AG10803 (cell line): ENCODE results near the gene PIERCE2.
"Not testable (repeated sequence)": the region's sequence is repeated elsewhere in the genome, so short reads cannot be mapped to it uniquely, and the experiment has no call there.

Experiments used
- DNase-seq: peaks from one replicate; pipeline ENCODE4 v3.0.0; 2010; ENCODE audit warnings: low read depth
- H3K4me3 ChIP-seq: 2 replicates; pipeline ENCODE4 v1.5.1; 2011; ENCODE audit warnings: mild to moderate bottlenecking, low read length, control low read depth
- TF ChIP-seq, protein P1 (sequence below): conservative IDR thresholded peaks from 2 replicates; pipeline ENCODE4 v1.5.1; 2011; ENCODE audit warnings: mild to moderate bottlenecking, low read length, control low read depth, inconsistent platforms

The PIERCE2 gene

DNA sequence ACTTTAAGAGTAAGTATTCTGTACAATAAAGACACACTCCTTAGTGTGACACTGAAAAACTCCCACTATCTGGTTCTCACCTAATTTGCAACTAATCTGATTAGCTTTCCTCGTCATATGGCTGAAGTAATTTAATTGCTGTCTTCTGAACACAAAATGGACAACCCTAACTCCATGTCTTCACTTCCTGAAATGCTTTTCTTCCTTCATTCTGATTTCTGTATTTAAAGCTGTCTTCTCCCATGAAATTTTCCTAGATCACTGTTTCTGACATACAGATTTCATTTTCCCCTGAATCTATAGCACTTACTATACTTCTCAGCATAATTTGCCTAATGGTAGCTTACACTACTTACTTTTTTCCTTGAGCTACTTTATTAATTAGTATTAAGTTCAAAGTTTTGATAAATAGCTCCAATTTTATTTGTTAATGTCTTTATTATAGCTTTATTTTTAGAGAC lies 6.5 kb upstream of the PIERCE2 start:
- TF ChIP-seq, protein P1, sequence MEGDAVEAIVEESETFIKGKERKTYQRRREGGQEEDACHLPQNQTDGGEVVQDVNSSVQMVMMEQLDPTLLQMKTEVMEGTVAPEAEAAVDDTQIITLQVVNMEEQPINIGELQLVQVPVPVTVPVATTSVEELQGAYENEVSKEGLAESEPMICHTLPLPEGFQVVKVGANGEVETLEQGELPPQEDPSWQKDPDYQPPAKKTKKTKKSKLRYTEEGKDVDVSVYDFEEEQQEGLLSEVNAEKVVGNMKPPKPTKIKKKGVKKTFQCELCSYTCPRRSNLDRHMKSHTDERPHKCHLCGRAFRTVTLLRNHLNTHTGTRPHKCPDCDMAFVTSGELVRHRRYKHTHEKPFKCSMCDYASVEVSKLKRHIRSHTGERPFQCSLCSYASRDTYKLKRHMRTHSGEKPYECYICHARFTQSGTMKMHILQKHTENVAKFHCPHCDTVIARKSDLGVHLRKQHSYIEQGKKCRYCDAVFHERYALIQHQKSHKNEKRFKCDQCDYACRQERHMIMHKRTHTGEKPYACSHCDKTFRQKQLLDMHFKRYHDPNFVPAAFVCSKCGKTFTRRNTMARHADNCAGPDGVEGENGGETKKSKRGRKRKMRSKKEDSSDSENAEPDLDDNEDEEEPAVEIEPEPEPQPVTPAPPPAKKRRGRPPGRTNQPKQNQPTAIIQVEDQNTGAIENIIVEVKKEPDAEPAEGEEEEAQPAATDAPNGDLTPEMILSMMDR, result no peak

DNA sequence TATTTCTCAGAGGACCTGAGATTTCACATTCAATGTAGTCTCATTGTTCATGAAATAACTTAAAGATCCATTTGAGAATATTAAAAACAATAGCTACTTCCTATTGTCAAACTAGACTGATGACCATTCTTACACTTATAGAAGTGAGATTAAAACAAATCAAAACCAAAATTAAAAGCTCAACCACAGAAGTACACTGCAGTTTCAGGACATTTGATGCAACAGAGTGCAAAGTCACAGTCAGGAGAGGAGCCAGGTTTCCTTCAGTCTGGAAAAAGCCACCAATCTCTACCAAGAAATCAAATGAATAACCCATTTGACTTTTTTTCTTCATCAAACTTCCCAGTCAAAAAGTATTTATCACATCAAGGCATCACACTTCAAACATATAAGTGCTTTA lies 5.6 kb upstream of the PIERCE2 start:
- TF ChIP-seq, protein P1, result no peak
- DNase-seq, result peak; percentile 53
- H3K4me3 ChIP-seq, result no peak overlapping the region

More for the DNA sequence above, 6.5 kb upstream of the PIERCE2 start:
- no peak for DNase-seq
- H3K4me3 ChIP-seq, result no peak overlapping the region

DNA sequence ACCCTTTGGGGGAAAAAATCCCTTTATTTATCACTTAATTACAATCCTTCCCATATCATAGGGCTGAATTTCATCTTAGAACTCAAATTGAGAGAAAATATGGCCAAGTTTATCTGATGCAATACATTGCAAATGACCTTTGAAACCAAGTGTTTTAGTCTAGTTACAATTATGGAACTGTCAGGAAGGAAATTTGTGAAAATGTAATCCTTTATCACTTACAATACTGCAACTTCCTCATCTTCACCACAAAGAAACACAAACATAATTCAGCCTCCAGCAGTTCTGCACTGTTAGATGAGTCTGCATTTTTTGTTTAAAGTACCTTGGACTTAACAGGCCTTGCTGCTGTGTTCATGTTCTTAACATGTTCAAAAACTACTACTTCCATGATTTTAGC lies 4.8 kb upstream of the PIERCE2 start:
- H3K4me3 ChIP-seq, result no peak overlapping the region
- TF ChIP-seq, protein P1, result no peak
- peak; percentile 69 for DNase-seq

DNA sequence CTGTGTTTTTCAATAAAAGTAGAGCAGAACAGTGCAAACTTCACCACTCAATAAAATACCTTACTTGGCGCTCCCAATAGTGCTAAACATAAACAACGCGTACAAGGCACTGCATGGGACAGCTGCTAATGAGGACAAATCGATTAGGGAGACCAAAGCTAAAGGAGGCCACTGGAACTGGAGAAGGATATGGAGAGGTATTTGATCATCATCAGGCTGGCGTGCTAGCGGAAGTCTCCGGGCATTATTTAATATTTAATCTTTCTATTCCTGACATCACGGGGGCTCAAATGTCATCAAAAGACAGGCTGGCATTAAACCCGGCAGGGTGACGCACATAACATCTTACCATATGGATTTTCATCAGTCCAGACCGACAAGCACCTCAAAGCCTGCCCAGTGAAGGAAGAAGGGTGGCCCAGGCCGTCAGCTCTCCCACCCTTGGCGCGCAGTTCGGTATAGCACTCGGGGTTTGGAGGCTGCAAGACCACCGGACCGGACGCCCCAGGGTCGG lies 740 bp upstream of the PIERCE2 start:
- peak overlapping the region; percentile 90 for H3K4me3 ChIP-seq
- TF ChIP-seq, protein P1, result no peak
- DNase-seq, result no peak

DNA sequence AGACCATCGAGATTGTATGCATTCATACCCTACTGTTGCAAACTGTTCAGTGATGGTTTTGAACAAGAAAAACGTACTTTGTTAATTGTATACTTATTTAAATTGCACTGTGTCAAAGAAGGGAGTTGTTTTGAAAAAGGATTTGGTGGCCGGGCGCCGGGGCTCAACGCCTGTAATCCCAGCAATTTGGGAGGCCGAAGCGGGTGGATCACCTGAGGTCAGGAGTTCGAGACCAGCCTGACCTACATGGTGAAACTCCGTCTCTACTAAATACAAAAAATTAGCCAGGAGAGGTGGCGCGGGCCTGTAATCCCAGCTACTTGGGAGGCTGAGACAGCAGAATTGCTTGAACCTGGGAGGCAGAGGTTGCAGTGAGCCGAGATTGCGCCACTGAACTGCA lies 681 bp downstream of the PIERCE2 start:
- DNase-seq, result not testable (repeated sequence)
- H3K4me3 ChIP-seq, result peak overlapping the region; percentile 72

DNA sequence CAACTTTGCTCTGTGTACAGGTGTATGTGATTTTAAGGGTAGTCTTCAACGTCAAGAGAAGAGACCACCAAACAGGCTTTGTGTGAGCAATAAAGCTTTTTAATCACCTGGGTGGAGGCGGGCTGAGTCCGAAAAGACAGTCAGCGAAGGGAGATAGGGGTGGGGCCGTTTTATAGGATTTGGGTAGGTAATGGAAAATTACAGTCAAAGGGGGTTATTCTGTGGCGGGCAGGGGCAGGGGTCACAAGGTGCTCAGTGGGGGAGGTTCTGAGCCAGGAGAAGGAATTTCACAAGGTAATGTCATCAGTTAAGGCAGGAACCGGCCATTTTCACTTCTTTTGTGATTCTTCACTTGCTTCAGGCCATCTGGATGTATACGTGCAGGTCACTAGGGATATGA lies 9.4 kb downstream of the PIERCE2 start:
- not testable (repeated sequence) for H3K4me3 ChIP-seq

DNA sequence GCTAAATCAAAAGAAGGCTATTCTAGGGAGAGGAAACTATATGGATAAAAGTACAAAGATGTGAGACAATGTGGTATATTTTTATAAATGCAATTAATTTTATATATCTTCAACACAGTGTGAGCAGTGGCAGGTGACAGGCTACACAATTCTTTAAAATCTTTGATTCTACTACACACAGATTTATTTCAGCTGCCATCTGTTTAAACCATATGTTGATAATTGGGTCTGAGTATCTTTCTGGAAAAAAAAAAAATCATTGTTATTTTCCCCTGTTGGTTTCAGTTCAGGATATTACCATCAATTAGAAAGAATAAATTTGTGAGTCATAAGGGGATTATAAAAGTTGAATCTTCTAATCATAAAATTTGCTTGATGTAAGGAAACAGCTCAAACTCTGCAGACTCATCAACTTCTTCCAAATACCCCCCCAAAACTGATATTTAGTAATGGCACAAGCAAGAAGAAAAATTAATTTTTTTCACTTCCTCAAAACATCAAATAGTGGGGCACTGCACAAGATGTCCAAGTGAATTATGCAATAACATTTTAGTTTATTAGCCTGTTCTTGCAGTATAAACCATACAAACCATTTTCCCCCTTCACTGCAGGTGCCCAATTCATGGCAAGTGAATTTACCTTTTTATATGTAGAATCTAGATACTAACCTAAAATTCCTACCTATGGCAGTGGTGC lies 12.0 kb downstream of the PIERCE2 start:
- TF ChIP-seq, protein P1, result no peak
- no peak for DNase-seq
- H3K4me3 ChIP-seq, result no peak overlapping the region

More for the DNA sequence above, 9.4 kb downstream of the PIERCE2 start:
- DNase-seq, result not testable (repeated sequence)

DNA sequence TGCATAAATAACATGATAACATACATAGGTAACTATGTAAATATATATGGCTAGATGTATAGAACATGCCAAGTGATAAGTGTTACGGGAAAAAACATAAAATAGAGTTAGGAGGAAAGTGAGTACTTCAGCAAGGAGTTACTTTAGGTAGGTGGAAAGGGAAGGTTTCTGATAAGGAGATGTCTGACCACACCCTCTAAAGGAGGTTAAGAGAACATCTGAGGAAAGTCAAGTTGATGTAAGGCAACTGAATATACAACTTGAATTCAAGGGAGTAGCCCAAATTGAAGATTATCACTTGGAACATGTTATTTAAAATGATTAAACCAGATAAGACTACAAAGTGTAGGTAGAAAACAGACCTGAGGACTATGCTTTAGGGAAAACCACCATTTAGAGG lies 13.8 kb downstream of the PIERCE2 start:
- H3K4me3 ChIP-seq, result no peak overlapping the region
- DNase-seq, result no peak
- TF ChIP-seq, protein P1, result no peak
